ENCODE measurements around the gene PHOX2A. TPM values are rescaled to one million over a fixed set of nuclear protein-coding genes. Genes with fewer than 3 reads are reported as not detected.

The PHOX2A gene
- total RNA-seq, 2 experiments from 2014 or later = not detected

- no peak overlapping the region for H3K4me3 Mint-ChIP-seq
- H3K9me3 Mint-ChIP-seq = no peaks in the 10 kb centered on the region
- no peak for DNase-seq
- no peak overlapping the region for H3K27ac Mint-ChIP-seq
- no peaks in the 10 kb centered on the region for H3K27me3 Mint-ChIP-seq
- H3K36me3 Mint-ChIP-seq = no peaks in the 10 kb centered on the region
- no peaks in the 10 kb centered on the region for H3K4me1 Mint-ChIP-seq
Observed at GRCh38 chr11:72259490-72259889, 15.5 kb upstream of the PHOX2A start.

DNA sequence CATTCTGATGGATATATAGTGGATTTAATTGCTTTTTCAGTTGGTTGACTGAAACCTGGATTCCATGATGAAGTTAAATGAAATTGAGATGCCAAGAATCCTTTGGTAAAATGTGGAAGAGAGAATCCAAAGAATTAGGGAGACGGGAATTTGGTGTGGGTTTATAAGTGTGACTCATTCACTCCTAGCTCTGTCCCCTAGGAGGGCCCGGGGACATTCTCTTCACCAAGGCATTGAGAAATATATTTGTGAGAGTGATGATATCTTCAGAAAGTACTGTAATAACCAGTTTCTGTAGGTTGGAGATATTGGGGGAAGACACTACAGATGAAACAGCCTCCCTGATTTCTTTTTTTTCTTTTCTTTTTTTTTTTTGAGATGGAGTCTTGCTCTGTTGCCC is 13.6 kb upstream of the PHOX2A start:
- no peak overlapping the region for H3K4me3 Mint-ChIP-seq
- H3K36me3 Mint-ChIP-seq = no peaks in the 10 kb centered on the region
- no peak overlapping the region for H3K27ac Mint-ChIP-seq
- H3K27me3 Mint-ChIP-seq = peaks cover 7% of the 10 kb centered on the region
- no peaks in the 10 kb centered on the region for H3K9me3 Mint-ChIP-seq
- no peak for DNase-seq
- H3K4me1 Mint-ChIP-seq = no peaks in the 10 kb centered on the region

- H3K4me1 Mint-ChIP-seq = no peaks in the 10 kb centered on the region
- no peak overlapping the region for H3K4me3 Mint-ChIP-seq
- H3K27me3 Mint-ChIP-seq = peaks cover 7% of the 10 kb centered on the region
- no peaks in the 10 kb centered on the region for H3K9me3 Mint-ChIP-seq
- no peaks in the 10 kb centered on the region for H3K36me3 Mint-ChIP-seq
- DNase-seq = no peak
- no peak overlapping the region for H3K27ac Mint-ChIP-seq
Observed at GRCh38 chr11:72254299-72254993, 10.5 kb upstream of the PHOX2A start.

DNA sequence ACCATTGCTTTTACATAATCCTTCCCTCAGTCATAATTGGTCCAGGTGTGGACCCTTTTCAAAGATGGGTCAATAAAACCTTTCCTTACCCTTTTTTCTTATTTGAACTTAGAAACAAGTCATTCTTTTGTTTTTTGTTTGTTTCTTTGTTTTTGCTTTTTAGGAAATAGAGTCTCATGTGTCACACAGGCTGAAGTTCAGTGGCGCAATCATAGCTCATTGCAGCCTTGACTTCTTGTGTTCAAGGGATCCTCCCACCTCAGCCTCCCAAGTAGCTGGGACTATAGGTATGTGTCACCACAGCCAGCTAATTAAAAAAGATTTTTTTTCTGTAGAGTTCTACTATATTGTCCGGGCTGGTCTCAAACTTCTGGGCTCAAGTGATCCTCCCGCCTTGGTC is 9.4 kb upstream of the PHOX2A start:
- Mint-ChIP-seq H3K27ac (no peak overlapping the region), H3K9me3 (no peaks in the 10 kb centered on the region), H3K27me3 (peaks cover 7% of the 10 kb centered on the region), H3K4me1 (no peaks in the 10 kb centered on the region), H3K4me3 (no peak overlapping the region), H3K36me3 (no peaks in the 10 kb centered on the region)
- no peak for DNase-seq

DNA sequence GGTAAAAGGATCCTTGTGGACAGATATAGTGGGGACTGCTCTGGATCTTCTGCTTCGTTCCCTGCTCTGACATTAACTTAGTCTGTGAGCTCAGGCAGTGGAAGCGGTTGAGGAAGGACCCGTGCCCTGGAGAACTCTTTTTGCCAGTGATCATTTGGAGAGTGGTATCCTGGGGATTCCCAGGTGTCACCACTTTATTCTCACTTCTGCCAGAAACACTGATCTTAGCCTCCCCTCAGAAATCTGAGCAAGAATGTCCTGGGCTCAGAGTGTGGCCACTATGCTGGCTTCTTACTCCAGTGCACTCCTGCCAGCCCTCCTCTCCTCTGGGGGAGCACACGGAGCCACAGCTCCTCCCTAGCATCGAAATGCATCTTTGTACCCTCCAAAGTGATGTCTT is 7.6 kb upstream of the PHOX2A start:
- Mint-ChIP-seq H3K9me3 (no peaks in the 10 kb centered on the region), H3K27ac (no peak overlapping the region), H3K4me1 (no peaks in the 10 kb centered on the region), H3K4me3 (no peak overlapping the region), H3K27me3 (peaks cover 7% of the 10 kb centered on the region), H3K36me3 (no peaks in the 10 kb centered on the region)
- no peak for DNase-seq

DNA sequence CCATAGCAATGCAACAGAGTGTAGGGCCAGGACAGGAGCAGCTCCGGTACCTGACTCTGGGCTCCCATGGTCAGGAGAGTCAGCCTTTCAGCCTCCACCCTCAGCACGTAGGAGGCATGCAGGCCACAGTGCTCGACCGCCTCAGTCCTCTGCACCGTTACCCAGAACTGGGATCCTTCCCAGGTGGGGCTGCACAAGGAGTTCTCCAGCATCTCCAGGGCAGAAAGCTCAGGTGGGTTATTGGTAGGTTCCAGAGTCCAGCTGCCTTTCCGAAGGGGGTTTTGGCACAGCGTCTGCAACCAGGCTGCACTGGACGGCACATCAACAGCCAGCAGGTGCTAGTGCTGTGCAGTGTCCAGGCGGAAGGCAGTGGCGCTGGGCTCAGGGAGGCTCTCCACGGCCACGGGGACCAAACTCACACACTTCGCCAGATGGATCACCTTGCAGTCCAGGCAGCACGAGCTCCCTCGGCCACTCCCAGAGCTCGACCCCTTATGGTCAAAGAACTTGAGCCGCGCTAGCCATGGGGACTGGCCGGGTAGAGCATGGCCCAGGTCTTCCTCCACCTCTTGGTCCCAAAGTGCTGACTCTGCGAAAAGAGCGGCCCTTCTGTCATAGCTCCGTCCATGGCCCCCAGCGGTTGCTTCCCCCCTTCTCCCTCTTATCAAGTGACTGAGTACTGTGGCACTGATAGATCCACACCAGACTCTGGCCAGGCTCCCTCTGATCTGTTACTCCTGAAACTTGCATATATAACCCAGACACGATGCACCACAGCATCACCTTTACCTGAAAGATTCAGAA is 6.9 kb upstream of the PHOX2A start:
- no peak overlapping the region for H3K4me3 Mint-ChIP-seq
- no peak for DNase-seq
- no peak overlapping the region for H3K27ac Mint-ChIP-seq
- no peaks in the 10 kb centered on the region for H3K4me1 Mint-ChIP-seq
- peaks cover 7% of the 10 kb centered on the region for H3K27me3 Mint-ChIP-seq
- H3K9me3 Mint-ChIP-seq = no peaks in the 10 kb centered on the region
- no peaks in the 10 kb centered on the region for H3K36me3 Mint-ChIP-seq

DNA sequence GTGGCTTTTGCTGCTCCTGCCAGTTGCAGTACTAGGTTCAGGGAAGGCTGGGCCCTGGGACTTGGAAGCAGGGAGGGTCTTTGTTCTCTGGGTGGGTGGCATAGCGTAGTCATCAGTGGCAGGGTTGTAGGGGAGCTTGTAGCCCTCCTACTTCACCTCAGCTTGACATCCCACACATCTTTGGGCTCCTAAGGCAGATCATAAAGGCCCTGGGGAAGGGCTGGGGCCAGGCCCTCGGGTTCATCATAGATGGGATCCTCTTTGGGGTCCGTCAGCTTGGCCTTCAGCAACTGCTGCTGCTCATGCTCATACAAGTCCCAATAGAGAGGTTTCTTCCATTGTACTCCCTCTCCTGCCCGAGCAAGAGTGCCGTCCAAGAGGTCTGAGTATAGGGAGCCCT is 6.0 kb upstream of the PHOX2A start:
- no peaks in the 10 kb centered on the region for H3K9me3 Mint-ChIP-seq
- DNase-seq = no peak
- no peak overlapping the region for H3K27ac Mint-ChIP-seq
- H3K27me3 Mint-ChIP-seq = peaks cover 7% of the 10 kb centered on the region
- H3K36me3 Mint-ChIP-seq = no peaks in the 10 kb centered on the region
- no peaks in the 10 kb centered on the region for H3K4me1 Mint-ChIP-seq
- H3K4me3 Mint-ChIP-seq = no peak overlapping the region

- DNase-seq = no peak
- peaks cover 9% of the 10 kb centered on the region for H3K4me1 Mint-ChIP-seq
- H3K9me3 Mint-ChIP-seq = no peaks in the 10 kb centered on the region
- H3K4me3 Mint-ChIP-seq = no peak overlapping the region
- no peak overlapping the region for H3K27ac Mint-ChIP-seq
- H3K27me3 Mint-ChIP-seq = peaks cover 11% of the 10 kb centered on the region
- no peaks in the 10 kb centered on the region for H3K36me3 Mint-ChIP-seq
Observed at GRCh38 chr11:72247584-72247983, 3.6 kb upstream of the PHOX2A start.

DNA sequence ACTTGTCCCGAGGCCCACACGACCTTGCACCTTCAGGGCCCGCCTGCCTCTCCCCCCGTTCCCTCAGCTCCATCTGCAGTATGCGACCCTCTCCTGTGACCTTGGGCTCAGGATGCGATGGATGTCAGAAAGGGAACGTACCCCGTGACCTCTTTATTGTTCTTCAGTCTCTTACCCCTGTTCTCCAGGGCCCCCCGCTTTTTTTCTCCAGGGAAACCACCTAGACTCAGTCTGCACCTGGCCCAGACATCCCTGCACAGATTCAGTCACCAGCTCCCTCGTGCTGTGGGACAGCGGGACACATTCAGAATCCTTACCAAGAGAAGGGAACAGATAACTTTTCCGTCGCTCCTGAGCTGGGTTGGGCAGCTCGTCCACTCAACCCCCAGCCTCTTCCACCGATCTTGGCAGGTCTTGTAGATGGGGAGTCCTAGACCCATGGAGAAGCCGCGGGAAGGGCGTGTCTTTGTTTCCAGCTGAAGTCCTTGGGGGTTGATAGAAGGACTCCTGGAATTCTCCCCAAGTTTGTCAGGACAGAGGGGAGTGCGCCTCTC is 1.4 kb upstream of the PHOX2A start:
- no peak overlapping the region for H3K4me3 Mint-ChIP-seq

DNA sequence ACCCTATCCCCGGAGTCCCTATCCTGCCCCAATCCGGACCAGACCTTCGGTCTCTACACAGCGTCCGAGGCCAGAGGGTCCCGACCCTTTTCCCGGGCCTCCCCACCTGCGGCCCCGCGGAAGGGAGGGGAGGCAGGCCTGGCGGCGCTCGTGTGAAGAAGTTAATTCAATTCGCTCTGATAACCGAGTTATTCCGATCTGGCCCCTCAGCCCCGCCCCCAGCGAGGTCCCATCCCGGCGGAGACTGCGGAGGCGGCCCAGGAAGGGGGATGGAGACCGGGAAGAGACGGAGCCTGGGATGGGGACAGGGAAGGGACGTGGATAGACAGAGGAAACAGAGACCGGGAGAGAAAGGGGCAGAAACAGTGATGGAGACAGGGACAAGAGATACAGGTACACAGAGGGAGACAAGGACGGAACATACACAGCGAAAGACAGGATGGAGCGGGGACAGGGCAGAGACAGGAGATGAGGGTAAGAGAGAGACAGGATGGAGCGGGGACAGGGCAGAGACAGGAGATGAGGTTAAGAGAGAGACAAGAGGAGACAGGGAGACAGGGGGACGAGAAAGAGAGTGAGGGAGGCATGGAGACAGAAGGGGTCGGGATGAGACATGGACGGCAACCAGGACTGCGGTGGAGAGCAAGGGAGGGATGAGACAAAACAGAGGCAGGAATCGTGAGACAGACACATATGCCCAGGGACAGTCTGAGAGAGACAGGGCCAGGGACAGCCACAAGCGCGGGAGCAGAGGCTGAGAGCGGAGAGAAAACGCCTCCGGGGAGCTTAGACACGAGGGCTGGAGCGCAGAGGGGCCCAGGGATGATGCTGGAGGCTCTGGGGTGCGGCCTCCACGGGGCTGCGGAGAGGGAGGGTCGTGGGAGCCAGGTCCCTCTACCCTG is 636 bp upstream of the PHOX2A start:
- Mint-ChIP-seq H3K27me3 (peaks cover 36% of the 10 kb centered on the region), H3K4me3 (no peak overlapping the region), H3K4me1 (peaks cover 18% of the 10 kb centered on the region), H3K36me3 (no peaks in the 10 kb centered on the region), H3K9me3 (no peaks in the 10 kb centered on the region), H3K27ac (no peak overlapping the region)
- no peak for DNase-seq

More for the DNA sequence above, 1.4 kb upstream of the PHOX2A start:
- no peaks in the 10 kb centered on the region for H3K36me3 Mint-ChIP-seq
- peaks cover 33% of the 10 kb centered on the region for H3K27me3 Mint-ChIP-seq
- no peak overlapping the region for H3K27ac Mint-ChIP-seq
- no peaks in the 10 kb centered on the region for H3K9me3 Mint-ChIP-seq
- DNase-seq = no peak
- peaks cover 17% of the 10 kb centered on the region for H3K4me1 Mint-ChIP-seq

- peak overlapping the region; percentile 33 for H3K4me3 Mint-ChIP-seq
- no peak for DNase-seq
Observed at GRCh38 chr11:72243173-72244059, 560 bp downstream of the PHOX2A start.

DNA sequence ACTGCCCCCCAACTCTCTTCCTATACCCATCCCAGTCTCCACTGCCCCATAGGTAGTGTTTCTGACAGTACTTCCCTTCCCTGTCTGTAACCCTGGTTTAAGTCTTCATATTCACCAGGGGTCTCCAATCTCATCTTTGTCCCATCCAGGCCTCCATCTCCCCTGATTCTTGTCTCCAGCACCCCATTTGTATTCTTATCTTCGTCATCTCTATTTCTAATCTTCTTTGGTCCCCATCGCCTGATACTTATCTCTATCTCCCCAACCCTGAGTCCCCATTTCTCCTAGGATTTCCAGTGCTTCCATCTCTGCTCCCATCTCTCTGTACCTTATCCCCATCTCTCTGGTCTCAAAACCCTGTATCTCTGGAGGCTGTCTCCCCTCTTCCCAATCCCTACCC is 1.8 kb downstream of the PHOX2A start:
- no peak overlapping the region for H3K27ac Mint-ChIP-seq
- peaks cover 24% of the 10 kb centered on the region for H3K4me1 Mint-ChIP-seq
- no peak for DNase-seq
- no peak overlapping the region for H3K4me3 Mint-ChIP-seq
- H3K27me3 Mint-ChIP-seq = peaks cover 46% of the 10 kb centered on the region
- peaks cover 2% of the 10 kb centered on the region for H3K36me3 Mint-ChIP-seq
- H3K9me3 Mint-ChIP-seq = no peaks in the 10 kb centered on the region

More at GRCh38 chr11:72243173-72244059, 560 bp downstream of the PHOX2A start:
- Mint-ChIP-seq H3K9me3 (no peaks in the 10 kb centered on the region), H3K36me3 (peaks cover 2% of the 10 kb centered on the region), H3K27me3 (peaks cover 46% of the 10 kb centered on the region), H3K27ac (no peak overlapping the region), H3K4me1 (peaks cover 24% of the 10 kb centered on the region)

- peaks cover 25% of the 10 kb centered on the region for H3K4me1 Mint-ChIP-seq
- H3K9me3 Mint-ChIP-seq = no peaks in the 10 kb centered on the region
- H3K4me3 Mint-ChIP-seq = peak overlapping the region; percentile 5
- DNase-seq = no peak
- H3K27ac Mint-ChIP-seq = no peak overlapping the region
- H3K27me3 Mint-ChIP-seq = peaks cover 46% of the 10 kb centered on the region
- H3K36me3 Mint-ChIP-seq = peaks cover 2% of the 10 kb centered on the region
Observed at GRCh38 chr11:72241291-72241781, 2.6 kb downstream of the PHOX2A start.
